NCI-H345 treated with DMSO at 0.1 percent for 48 hours (cell line): Measurements from ENCODE around the gene MTMR10.

Experiments
- DNase-seq: peaks from one replicate; lab custom pipeline; 2025; ENCODE audit not compliant: unreplicated experiment; lab: John Stamatoyannopoulos, UW

Gene MTMR10

DNA sequence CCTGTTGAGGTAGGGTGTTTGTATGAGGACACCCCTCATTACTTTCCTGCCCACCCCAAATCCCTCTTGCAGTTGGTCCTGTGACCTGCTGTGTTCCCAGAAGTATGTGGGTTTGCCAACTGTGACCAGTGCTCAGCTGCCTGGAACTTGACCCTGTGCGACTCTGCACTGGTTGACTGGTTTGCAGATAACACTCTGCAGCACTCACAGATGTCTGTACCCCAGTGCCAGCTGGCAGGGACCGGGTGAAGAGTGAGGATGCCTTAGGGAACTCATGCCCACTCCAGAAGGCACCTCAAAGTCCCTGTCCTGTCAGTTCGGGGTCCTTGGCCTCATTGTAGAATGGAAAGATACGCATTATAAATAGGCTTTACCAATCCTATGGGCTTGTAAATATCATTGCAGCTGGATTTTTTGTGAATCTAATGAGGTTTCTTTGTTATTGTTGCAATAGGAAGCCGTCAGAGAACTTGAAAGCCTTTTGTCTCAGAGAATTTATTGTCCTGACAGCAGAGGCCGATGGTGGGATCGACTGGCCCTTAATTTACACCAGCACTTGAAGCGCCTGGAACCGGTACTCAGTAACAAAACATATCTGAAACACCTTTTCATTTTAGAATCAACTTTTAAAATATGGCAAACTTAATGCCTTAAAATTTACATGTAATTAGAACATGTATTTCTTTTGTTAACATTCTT is 69.5 kb downstream of the MTMR10 start:
- no peak for DNase-seq

DNA sequence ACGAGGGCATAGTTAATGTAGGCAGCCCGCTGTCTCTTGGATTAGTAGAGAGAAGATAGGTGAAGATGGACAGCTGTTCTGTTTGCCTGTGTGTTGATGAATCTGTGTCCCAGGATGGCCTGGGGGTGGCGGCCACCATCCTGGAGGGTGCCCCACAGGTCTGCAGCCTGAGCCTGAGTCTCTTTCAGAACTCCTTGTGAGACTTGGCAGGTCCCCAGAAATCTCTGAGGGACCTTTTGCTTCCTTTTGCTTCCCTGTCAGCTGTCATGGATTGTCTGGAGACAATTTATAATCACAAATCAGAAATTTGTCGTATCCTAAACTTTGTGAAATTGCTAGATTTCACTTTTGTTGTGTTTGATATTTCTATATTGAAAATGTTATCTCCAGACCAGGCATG is 70.3 kb downstream of the MTMR10 start:
- no peak for DNase-seq

DNA sequence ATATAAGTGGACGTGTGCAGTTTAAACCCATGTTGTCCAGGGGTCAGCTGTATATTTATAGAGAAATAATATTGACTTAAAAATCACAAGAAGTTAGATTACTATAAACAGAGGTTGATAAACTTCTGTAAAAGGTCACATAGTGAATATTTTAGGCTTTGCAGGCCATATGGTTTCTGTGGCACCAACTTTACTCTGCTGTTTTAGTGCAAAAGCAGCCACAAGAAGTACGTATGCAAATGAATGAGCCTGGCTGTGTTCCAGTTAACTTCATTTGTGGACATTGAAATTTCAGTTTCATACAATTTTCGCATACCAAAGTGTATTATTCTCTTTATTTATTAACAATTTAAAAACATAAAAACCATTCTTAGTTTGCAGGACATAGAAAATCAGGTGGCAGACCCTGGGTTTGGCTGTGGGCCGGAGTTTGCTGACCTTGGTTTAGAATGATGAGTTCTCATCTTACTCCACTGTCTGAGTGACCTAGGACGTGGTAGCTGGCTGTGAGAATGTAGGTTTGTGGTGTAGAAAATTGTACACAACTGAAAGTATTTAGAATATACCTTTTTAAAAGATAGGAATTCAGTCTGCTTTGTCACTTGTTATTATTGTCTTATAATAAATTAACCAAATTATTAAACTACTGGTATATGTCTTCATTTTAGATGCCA is 71.4 kb downstream of the MTMR10 start:
- DNase-seq, result no peak

DNA sequence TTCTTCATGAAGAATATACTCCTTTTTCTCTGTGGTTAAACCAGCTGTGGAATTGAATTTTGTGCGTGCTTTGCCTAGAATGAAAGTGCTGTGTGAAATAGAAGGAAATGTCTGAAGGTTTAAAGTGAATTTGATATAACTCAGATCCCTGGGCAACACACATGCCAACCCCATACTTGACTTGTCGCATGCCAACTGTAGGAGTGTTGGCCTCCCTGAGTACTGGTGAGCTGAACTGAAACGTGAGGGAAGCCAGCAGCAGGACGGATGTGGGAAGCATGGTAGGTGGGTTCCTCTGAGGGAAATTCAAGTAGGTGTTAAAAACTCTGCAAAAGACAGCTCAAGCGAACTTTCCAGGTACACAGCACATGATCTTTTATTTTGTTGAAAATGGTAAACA is 73.1 kb downstream of the MTMR10 start:
- no peak for DNase-seq

DNA sequence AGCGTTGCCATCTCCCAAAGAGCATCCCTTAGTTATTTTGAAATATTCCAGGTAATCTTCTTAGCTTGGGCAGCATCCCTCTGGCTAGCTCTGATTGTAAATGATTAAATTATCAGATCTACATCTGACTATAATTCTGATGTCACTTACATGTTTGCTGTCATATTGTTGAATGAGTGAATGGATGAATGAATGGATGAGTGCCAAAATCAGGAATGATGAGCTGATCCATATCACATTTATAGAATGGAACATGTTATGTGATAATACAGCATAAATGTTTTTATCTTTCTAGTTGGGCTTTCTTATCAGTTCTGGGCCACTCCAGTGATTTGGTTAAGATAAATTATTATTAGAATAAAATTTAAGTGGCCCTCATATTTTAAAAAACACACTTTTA is 73.8 kb downstream of the MTMR10 start:
- DNase-seq, result no peak

DNA sequence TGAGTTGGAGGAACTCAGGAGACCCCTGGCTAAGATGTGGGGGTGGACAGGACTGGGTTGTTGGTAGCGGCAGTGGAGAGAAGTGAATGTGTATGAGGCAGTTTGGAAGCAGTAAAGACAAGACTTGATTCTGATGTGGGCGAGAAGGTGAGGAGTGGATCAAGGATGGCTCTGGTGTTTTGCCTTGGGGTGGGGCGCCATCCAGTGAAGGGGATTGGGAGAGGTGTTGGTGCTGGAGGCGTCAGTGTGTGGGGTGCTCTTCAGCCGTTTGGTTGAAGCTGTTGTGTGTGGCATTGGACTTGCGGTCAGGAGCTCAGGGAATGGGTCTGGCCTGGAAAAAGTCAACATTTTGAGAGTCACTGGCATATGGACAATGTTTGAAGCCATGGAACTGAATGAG is 74.4 kb downstream of the MTMR10 start:
- DNase-seq, result no peak

DNA sequence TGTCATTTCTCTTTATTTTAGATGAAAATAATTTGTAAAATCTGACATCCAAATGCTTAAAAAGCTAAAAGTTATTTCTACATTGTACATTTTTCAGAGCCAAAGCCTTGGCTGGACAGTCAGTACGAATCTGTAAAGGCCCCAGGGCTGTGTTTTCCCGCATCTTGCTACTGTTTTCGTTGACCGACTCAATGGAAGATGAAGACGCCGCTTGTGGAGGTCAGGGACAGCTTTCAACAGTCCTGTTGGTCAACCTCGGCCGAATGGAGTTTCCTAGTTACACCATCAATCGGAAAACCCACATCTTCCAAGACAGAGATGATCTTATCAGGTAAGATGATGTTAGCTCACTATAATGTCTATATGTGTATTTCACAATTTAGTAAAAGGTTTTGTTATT is 77.7 kb downstream of the MTMR10 start:
- no peak for DNase-seq

DNA sequence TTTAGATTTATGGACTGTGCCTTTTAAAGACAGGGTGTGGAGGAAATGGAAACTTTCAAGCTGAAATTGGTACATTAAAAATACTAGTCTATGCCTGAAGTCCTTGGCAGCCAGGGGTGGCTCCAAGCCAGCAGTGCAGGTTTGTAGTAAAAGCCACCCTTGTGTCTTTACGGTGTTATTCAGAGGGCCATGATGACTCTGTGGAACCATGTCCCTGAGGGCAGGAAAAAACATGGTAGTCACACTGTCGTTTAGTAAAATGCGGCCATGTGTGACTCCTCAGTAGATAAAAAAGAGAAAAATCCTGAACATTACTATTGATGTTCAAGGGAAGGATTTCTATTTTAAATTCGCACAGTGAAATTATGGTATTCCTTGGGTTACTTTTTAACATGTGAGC is 85.1 kb downstream of the MTMR10 start:
- DNase-seq, result no peak

DNA sequence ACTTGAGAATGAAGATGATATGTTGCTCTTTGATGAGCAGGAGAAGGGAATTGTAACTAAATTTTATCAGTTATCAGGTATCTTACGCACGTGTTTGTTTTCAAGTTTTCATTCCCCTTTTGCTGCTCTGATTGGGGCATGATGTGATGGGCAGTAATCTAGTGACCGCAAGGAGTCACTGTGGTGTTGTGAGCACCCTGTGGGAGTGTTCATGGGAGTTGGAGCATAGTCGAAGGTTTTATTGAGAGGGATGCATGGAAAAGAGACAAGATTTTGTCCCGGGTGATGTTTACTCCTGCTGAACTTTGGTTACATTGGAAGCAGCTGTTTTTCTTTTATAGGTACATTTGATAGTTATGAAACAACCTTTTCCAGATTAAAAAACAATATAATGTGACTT is 85.6 kb downstream of the MTMR10 start:
- no peak for DNase-seq

DNA sequence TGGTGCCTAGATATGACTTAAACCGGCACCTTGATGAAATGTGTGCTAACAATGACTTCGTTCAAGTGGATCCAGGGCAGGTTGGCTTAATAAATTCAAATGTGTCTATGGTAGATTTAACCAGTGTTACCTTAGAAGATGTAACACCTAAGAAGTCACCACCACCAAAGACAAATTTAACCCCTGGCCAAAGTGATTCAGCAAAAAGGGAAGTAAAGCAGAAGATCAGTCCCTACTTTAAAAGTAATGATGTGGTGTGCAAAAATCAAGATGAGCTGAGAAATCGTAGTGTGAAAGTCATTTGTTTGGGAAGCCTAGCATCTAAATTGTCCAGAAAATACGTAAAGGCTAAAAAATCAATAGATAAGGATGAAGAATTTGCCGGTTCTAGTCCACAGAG is 86.6 kb downstream of the MTMR10 start:
- DNase-seq, result no peak

DNA sequence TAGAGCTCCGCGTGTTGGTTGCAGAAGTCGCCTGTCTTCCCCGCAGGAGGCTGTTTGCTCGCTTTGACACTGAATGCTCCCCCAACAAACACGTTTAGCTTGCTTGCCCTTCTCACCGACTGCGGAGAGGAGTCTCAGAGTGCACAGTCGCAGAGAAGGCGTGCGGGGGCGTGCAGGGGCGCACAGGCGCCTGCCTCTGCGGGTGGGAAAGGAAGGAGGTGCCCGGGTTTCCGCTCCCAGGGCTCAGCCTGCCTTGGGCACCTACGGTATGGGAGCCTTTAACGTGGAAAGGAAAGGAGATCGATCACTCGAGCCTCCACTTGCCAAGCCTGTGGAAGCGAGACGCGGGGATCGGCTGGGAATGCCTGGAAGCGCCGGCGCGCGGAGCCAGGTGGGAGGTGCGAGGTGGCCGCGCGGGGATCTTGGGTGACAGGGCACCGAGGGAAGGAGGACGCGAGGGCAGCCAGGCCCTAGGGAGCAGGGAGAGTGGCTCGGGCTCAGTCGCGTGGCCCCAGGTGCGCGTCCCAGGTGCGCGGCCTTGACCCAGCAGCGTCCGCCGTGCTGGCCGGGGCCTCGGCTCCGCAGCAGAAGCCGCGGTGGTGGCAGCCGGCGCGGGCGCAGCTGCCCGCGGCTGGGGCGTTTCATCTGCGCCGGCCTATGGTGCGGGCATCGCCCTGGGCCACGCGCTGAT is 87.8 kb downstream of the MTMR10 start, which contains the start of gene FAN1:
TSS of gene FAN1 (plus strand) at position 419 of the 691 bp plus-strand sequence. CDS start 749 bp downstream, outside the sequence.
- DNase-seq, result peak; percentile 40

DNA sequence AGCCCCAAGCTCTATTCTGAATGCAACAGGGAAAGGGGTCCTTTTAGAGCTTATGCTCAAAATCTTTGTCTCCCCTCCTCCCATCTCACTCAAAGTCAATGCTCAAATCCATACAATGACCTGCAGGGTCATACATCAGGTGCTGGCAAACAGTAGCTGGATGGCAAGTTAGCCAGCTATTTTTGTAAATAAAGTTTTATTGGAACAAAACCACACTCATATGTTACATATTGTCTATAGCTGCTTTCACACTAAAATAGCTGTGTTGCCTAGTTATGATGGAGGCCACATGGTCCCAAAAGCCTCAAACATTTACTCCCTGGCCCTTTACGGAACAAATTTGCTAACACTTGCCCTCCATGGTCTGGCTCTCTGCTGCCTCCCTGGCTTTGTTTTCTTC is 89.5 kb downstream of the MTMR10 start:
- DNase-seq, result no peak

DNA sequence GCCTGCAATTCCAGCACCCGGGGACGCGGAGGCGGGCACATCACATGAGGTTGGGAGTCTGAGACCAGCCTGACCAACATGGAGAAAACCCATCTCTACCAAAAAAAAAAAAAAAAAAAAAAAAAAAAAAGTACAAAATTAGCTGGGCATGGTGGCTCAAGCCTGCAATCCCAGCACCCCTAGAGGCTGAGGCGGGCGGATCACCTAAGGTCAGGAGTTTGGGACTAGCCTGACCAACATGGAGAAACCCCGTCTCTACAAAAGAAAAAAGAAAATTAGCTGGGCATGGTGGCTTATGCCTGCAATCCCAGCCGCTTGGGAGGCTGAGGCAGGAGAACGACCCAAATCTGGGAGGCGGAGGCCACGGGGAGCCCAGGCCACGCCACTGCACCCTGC is 95.2 kb downstream of the MTMR10 start:
- no peak for DNase-seq

DNA sequence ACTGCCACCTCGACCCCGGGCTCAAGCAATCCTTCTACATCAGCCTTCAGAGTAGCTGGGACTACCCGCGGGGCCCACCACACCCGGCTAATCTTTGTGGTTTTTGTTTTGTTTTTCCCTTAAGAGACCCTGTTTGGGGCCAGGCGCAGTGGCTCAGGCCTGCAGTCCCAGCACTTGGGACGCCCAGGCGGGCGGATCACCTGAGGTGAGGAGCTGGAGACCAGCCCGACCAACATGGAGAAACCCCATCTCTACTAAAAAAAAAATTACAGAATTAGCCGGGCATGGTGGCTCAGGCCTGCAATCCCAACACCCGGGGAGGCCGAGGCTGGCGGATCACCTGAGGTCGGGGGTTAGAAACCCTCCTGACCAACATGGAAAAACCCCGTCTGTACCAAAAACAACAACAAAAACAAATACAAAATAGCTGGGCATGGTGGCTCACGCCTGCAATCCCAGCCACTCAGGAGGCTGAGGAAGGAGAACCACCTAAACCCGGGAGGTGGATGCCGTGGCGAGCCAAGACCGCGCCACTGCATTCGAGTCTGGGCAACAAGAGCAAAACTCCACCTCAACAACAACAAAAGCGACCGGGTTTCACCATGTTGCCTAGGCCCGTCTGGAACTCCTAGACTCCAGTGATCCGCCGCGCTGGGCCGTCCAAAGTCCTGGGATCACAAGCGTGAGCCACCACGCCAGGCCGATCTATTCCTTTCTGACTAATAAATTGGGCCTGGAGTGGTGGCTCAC is 95.8 kb downstream of the MTMR10 start:
- DNase-seq, result no peak

DNA sequence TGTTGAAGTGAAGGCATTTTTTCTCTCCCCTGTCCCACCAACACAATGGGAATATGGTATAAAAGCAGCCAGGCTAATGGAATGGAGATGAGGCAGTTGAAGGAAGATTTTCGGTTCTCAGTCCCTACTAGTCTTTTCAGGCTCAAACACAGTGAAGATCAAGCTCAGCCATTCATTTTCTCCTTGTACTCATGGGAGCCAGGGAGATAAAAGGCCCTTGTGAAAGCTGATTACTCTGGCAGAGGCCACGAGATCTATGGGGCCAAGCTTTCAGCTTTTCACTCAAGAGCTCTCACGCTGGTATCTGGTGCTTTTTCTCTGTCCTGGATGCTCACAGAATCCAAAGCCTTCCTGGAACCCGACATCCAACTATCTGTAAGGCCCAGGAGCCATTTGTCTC is 102.2 kb downstream of the MTMR10 start:
- no peak for DNase-seq
